Fibroblast of lung (primary cell): Measurements from ENCODE around the gene TSPY10.
"Not testable (repeated sequence)": the region's sequence is repeated elsewhere in the genome, so short reads cannot be mapped to it uniquely, and the experiment has no call there.

Experiments
- EZH2 ChIP-seq: IDR thresholded peaks from 2 replicates; pipeline ENCODE4 v1.5.1; 2012; ENCODE audit warnings: low read length, control low read depth, mild to moderate bottlenecking; ENCODE audit errors: missing control alignments
- TF ChIP-seq, protein P1 (sequence below), 2 donors: IDR thresholded peaks in 1 of 2; conservative IDR thresholded peaks in 1 of 2; 1 replicate in 1 of 2; 2 replicates in 1 of 2; pipeline ENCODE4 v1.5.1; 2011 to 2012; ENCODE audit warnings: low read length in 2 of 2, control low read depth in 1 of 2, inconsistent platforms in 1 of 2, low read depth in 1 of 2, mild to moderate bottlenecking in 1 of 2

GRCh38 chrY:9486967-9487366 is 40.7 kb upstream of the TSPY10 start, which contains the start of gene TSPY9:
- TF ChIP-seq, protein P1, sequence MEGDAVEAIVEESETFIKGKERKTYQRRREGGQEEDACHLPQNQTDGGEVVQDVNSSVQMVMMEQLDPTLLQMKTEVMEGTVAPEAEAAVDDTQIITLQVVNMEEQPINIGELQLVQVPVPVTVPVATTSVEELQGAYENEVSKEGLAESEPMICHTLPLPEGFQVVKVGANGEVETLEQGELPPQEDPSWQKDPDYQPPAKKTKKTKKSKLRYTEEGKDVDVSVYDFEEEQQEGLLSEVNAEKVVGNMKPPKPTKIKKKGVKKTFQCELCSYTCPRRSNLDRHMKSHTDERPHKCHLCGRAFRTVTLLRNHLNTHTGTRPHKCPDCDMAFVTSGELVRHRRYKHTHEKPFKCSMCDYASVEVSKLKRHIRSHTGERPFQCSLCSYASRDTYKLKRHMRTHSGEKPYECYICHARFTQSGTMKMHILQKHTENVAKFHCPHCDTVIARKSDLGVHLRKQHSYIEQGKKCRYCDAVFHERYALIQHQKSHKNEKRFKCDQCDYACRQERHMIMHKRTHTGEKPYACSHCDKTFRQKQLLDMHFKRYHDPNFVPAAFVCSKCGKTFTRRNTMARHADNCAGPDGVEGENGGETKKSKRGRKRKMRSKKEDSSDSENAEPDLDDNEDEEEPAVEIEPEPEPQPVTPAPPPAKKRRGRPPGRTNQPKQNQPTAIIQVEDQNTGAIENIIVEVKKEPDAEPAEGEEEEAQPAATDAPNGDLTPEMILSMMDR (conservative IDR thresholded peaks at IDR 0.05 in 1 of 2, IDR thresholded peaks at IDR 0.05 in 1 of 2; ENCODE audit: low read depth in 1 of 2, low read length in 2 of 2) = not testable (repeated sequence)
- not testable (repeated sequence) for TF ChIP-seq EZH2
